ENCODE data around the gene LRPPRC. TPM values are rescaled to one million over a fixed set of nuclear protein-coding genes. Genes with fewer than 3 reads are reported as not detected.

Gene LRPPRC
- total RNA-seq, 4 donors from 2014 or later: 35.7 to 65.0 (median 53.2) TPM

- Histone ChIP-seq H3K27me3 (no peaks in the 10 kb centered on the region), H3K4me3 (no peak overlapping the region), H3K4me1 (no peaks in the 10 kb centered on the region), H3K9me3 (no peaks in the 10 kb centered on the region), H3K36me3 (peaks cover 0 to 66% (median 23%) of the 10 kb centered on the region in 3 donors), H3K27ac (no peak overlapping the region)
- DNase-seq: no peak
- WGBS, 2 donors: 76 to 89% methylated on average over 2 of the region's 2 CpGs
- TF ChIP-seq POLR2A (IDR thresholded peaks at IDR 0.05): no peak
- TF ChIP-seq, protein P1, sequence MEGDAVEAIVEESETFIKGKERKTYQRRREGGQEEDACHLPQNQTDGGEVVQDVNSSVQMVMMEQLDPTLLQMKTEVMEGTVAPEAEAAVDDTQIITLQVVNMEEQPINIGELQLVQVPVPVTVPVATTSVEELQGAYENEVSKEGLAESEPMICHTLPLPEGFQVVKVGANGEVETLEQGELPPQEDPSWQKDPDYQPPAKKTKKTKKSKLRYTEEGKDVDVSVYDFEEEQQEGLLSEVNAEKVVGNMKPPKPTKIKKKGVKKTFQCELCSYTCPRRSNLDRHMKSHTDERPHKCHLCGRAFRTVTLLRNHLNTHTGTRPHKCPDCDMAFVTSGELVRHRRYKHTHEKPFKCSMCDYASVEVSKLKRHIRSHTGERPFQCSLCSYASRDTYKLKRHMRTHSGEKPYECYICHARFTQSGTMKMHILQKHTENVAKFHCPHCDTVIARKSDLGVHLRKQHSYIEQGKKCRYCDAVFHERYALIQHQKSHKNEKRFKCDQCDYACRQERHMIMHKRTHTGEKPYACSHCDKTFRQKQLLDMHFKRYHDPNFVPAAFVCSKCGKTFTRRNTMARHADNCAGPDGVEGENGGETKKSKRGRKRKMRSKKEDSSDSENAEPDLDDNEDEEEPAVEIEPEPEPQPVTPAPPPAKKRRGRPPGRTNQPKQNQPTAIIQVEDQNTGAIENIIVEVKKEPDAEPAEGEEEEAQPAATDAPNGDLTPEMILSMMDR (IDR thresholded peaks at IDR 0.05): no peak
- intact Hi-C loops (cut with DNase I): no loop called here
Observed at GRCh38 chr2:43980902-43981301, 14.9 kb downstream of the LRPPRC start.

DNA sequence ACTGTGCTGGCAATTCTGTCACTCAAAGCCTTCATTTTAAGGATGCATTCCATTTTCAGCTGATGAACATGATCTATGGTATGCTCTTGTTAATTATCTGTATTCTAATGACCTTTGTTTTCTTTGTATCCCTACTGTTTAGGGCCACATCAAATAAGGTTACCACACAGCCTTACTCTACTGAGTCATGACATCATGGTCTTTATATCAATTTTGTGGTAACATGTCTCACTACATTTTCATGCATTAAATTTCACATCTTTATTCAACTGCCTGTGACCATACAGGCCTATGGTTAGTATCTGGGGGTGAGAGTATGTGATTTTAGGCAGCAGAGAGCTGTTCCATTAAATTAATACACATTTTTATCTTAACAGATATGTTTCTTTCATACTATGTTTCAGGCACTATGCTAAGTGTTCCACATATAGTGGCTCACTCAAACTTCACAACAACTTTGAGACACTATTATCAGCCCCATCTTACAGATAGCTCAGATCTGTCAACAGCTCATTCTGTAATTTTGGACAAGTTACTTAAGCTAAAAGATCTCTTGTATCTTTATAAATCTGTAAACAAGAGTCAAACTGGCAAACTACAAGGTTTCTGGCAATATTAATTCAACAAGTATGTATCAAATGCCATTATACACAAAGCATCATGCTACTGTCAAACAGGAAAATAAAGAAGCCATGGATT lies 18.0 kb downstream of the LRPPRC start:
- intact Hi-C loops (cut with DNase I): no loop called here
- no peak for DNase-seq
- H3K36me3 ChIP-seq: peaks cover 6 to 94% (median 42%) of the 10 kb centered on the region in 3 donors

GRCh38 chr2:43960921-43961320 lies 34.9 kb downstream of the LRPPRC start:
- Histone ChIP-seq H3K4me3 (no peak overlapping the region), H3K9me3 (no peaks in the 10 kb centered on the region), H3K36me3 (peaks cover 0 to 99% (median 12%) of the 10 kb centered on the region in 3 donors), H3K27ac (no peak overlapping the region), H3K4me1 (no peaks in the 10 kb centered on the region), H3K27me3 (no peaks in the 10 kb centered on the region)
- no peak for DNase-seq
- intact Hi-C loops (cut with DNase I): no loop called here
- TF ChIP-seq POLR2A (IDR thresholded peaks at IDR 0.05): no peak
- TF ChIP-seq, protein P1 (IDR thresholded peaks at IDR 0.05): no peak

More for the DNA sequence above, 18.0 kb downstream of the LRPPRC start:
- Histone ChIP-seq H3K9me3 (no peaks in the 10 kb centered on the region), H3K27me3 (no peaks in the 10 kb centered on the region), H3K27ac (no peak overlapping the region), H3K4me3 (no peak overlapping the region), H3K4me1 (no peaks in the 10 kb centered on the region)
- TF ChIP-seq POLR2A (IDR thresholded peaks at IDR 0.05): no peak
- TF ChIP-seq, protein P1 (IDR thresholded peaks at IDR 0.05): no peak

GRCh38 chr2:43958397-43959275 lies 37.2 kb downstream of the LRPPRC start:
- no peak overlapping the region for H3K27ac ChIP-seq
- no peaks in the 10 kb centered on the region for H3K27me3 ChIP-seq
- 81 to 94% methylated on average over 5 of the region's 5 CpGs for WGBS, 2 donors
- H3K9me3 ChIP-seq: no peaks in the 10 kb centered on the region
- intact Hi-C loops (cut with DNase I): no loop called here
- no peak for TF ChIP-seq POLR2A (IDR thresholded peaks at IDR 0.05)
- TF ChIP-seq, protein P1 (IDR thresholded peaks at IDR 0.05): no peak
- no peak for DNase-seq
- H3K4me3 ChIP-seq: no peak overlapping the region
- H3K36me3 ChIP-seq: peaks cover 0 to 100% (median 16%) of the 10 kb centered on the region in 3 donors
- H3K4me1 ChIP-seq: no peaks in the 10 kb centered on the region

- 70 to 72% methylated on average over 8 of the region's 8 CpGs for WGBS, 2 donors
- no peaks in the 10 kb centered on the region for H3K9me3 ChIP-seq
- no peaks in the 10 kb centered on the region for H3K4me1 ChIP-seq
- DNase-seq: no peak
- TF ChIP-seq, protein P1 (IDR thresholded peaks at IDR 0.05): peak in 3 of 6 experiments; percentile 18 to 38 (median 33)
- TF ChIP-seq POLR2A (IDR thresholded peaks at IDR 0.05): no peak
- intact Hi-C loops (cut with DNase I): no loop called here
- H3K36me3 ChIP-seq: peaks cover 0 to 100% (median 12%) of the 10 kb centered on the region in 3 donors
- H3K4me3 ChIP-seq: no peak overlapping the region
- H3K27ac ChIP-seq: no peak overlapping the region
- no peaks in the 10 kb centered on the region for H3K27me3 ChIP-seq
Observed at GRCh38 chr2:43950383-43951008, 45.3 kb downstream of the LRPPRC start.
